Upper lobe of left lung (tissue), 4 donors: ENCODE data around the gene EMX2.

Experiments
- CTCF ChIP-seq, 6 experiments: fragments of 450-650 bp in 4 of 6; fragments of 200-600 bp in 2 of 6; sonication (generic) in 2 of 6; IDR thresholded peaks; one replicate each; pipeline ENCODE4 v1.5.1; 2016 to 2019; ENCODE audit warnings: antibody characterized with exemption in 6 of 6
- POLR2AphosphoS5 ChIP-seq, 2 donors: sonication (generic); formaldehyde crosslinking; IDR thresholded peaks; one replicate each; pipeline ENCODE4 v1.5.1; 2017; ENCODE audit warnings: antibody characterized with exemption in 2 of 2

- TF ChIP-seq CTCF (IDR thresholded peaks at IDR 0.05) (no peak), POLR2AphosphoS5 (IDR thresholded peaks at IDR 0.05) (no peak)
Observed at GRCh38 chr10:117502421-117503243, 39.9 kb upstream of the EMX2 start.
